ENCODE measurements around the gene LRP8.

LRP8 gene

GRCh38 chr1:53340660-53341520, 13.0 kb upstream of the LRP8 start:
- DNase-seq (ENCODE audit: low read depth in 2 of 2) = peak in 1 of 2 donors; percentile 23

- DNase-seq (ENCODE audit: low read depth in 2 of 2) = no peak
These were observed 12.1 kb upstream of the LRP8 start for GRCh38 chr1:53339736-53340635.

GRCh38 chr1:53338423-53338822, 10.6 kb upstream of the LRP8 start:
- no peak for DNase-seq (ENCODE audit: low read depth in 2 of 2)

GRCh38 chr1:53337499-53337898, 9.6 kb upstream of the LRP8 start:
- DNase-seq (ENCODE audit: low read depth in 2 of 2) = no peak

GRCh38 chr1:53336146-53336545, 8.3 kb upstream of the LRP8 start:
- no peak for DNase-seq (ENCODE audit: low read depth in 2 of 2)

GRCh38 chr1:53335661-53336060, 7.8 kb upstream of the LRP8 start:
- no peak for DNase-seq (ENCODE audit: low read depth in 2 of 2)

GRCh38 chr1:53334781-53335180, 6.9 kb upstream of the LRP8 start:
- DNase-seq (ENCODE audit: low read depth in 2 of 2) = no peak

GRCh38 chr1:53334312-53334711, 6.4 kb upstream of the LRP8 start:
- DNase-seq (ENCODE audit: low read depth in 2 of 2) = no peak

- DNase-seq (ENCODE audit: low read depth in 2 of 2) = no peak
These were observed 5.0 kb upstream of the LRP8 start for GRCh38 chr1:53332833-53333232.

GRCh38 chr1:53332186-53332564, 4.3 kb upstream of the LRP8 start:
- no peak for DNase-seq (ENCODE audit: low read depth in 2 of 2)

GRCh38 chr1:53331446-53332185, 3.7 kb upstream of the LRP8 start:
- no peak for DNase-seq (ENCODE audit: low read depth in 2 of 2)

GRCh38 chr1:53330819-53331218, 2.9 kb upstream of the LRP8 start:
- DNase-seq (ENCODE audit: low read depth in 2 of 2) = no peak

- peak in 1 of 2 donors; percentile 15 for DNase-seq (ENCODE audit: low read depth in 2 of 2)
These were observed 950 bp upstream of the LRP8 start for GRCh38 chr1:53328541-53329499.

- peak in 1 of 2 donors; percentile 28 for DNase-seq (ENCODE audit: low read depth in 2 of 2)
These were observed 522 bp downstream of the LRP8 start for GRCh38 chr1:53327182-53327913.

GRCh38 chr1:53326598-53327181, 1.2 kb downstream of the LRP8 start:
- DNase-seq (ENCODE audit: low read depth in 2 of 2) = peak in 1 of 2 donors; percentile 25

GRCh38 chr1:53326088-53326597, 1.7 kb downstream of the LRP8 start:
- DNase-seq (ENCODE audit: low read depth in 2 of 2) = peak; percentile 93 to 95

- DNase-seq (ENCODE audit: low read depth in 2 of 2) = no peak
These were observed 2.4 kb downstream of the LRP8 start for GRCh38 chr1:53325326-53326087.

- no peak for DNase-seq (ENCODE audit: low read depth in 2 of 2)
These were observed 3.1 kb downstream of the LRP8 start for GRCh38 chr1:53324728-53325297.
